CD4-positive, alpha-beta memory T cell (primary cell): Measurements from ENCODE around the gene CDK14. TPM values are rescaled to one million over a fixed set of nuclear protein-coding genes. Genes with fewer than 3 reads are reported as not detected.

Source experiments
- CTCF ChIA-PET: fragments of 350-600 bp; sonication (Branson Sonifier 250); formaldehyde crosslinking; loops from one replicate; lab custom pipeline; 2021; ENCODE audit warnings: inconsistent platforms; ENCODE audit not compliant: partially characterized antibody; lab: Charles Lee
- POLR2A ChIA-PET: fragments of 350-600 bp; sonication (Branson Sonifier 250); formaldehyde crosslinking; loops from one replicate; lab custom pipeline; 2021; ENCODE audit not compliant: partially characterized antibody; lab: Charles Lee
- DNase-seq, 5 donors: peaks; one replicate each; pipeline versions ENCODE4 v3.0.0 to v3.0.0-alpha.2; 2020 to 2022; ENCODE audit warnings: mixed read lengths in 1 of 5
- H3K27ac ChIP-seq: one replicate; pipeline ENCODE4 v1.7.0; 2013; ENCODE audit warnings: low read depth, low read length
- H3K27me3 ChIP-seq: 2 replicates; pipeline ENCODE4 v1.7.0; 2013; ENCODE audit warnings: mild to moderate bottlenecking, low read length, moderate library complexity; ENCODE audit not compliant: insufficient read depth
- H3K36me3 ChIP-seq: 2 replicates; pipeline ENCODE4 v1.7.0; 2013; ENCODE audit warnings: mild to moderate bottlenecking, low read length, moderate library complexity; ENCODE audit not compliant: insufficient read depth
- H3K4me1 ChIP-seq: 2 replicates; pipeline ENCODE4 v1.7.0; 2013; ENCODE audit warnings: mild to moderate bottlenecking, low read length, moderate library complexity; ENCODE audit not compliant: insufficient read depth
- H3K4me3 ChIP-seq, 2 donors: one replicate each; pipeline ENCODE4 v1.7.0; 2013; ENCODE audit warnings: low read length in 2 of 2, mild to moderate bottlenecking in 1 of 2
- H3K9me3 ChIP-seq, 2 donors: one replicate each; pipeline ENCODE4 v1.7.0; 2013; ENCODE audit warnings: low read length in 2 of 2, control low read depth in 1 of 2; ENCODE audit not compliant: control insufficient read depth in 1 of 2
- H3K27ac Mint-ChIP-seq, 7 donors: one replicate each; pipeline ENCODE4 v1.8.0; 2020 to 2021; ENCODE audit warnings: mixed read lengths in 7 of 7, mild to moderate bottlenecking in 6 of 7, inconsistent platforms in 3 of 7, moderate library complexity in 3 of 7
- H3K27me3 Mint-ChIP-seq, 2 donors: one replicate each; pipeline ENCODE4 v1.8.0; 2020 to 2021; ENCODE audit warnings: mixed read lengths in 2 of 2
- H3K36me3 Mint-ChIP-seq, 2 donors: one replicate each; pipeline ENCODE4 v1.8.0; 2020 to 2021; ENCODE audit warnings: mixed read lengths in 2 of 2, inconsistent platforms in 1 of 2, mild to moderate bottlenecking in 1 of 2
- H3K4me1 Mint-ChIP-seq, 4 donors: one replicate each; pipeline ENCODE4 v1.8.0; 2020 to 2021; ENCODE audit warnings: mixed read lengths in 4 of 4, mild to moderate bottlenecking in 1 of 4
- H3K4me3 Mint-ChIP-seq, 8 donors: one replicate each; pipeline ENCODE4 v1.8.0; 2020 to 2021; ENCODE audit warnings: mixed read lengths in 8 of 8, mild to moderate bottlenecking in 7 of 8, moderate library complexity in 6 of 8, inconsistent platforms in 3 of 8
- H3K9me3 Mint-ChIP-seq, 8 donors: one replicate each; pipeline ENCODE4 v1.8.0; 2020 to 2021; ENCODE audit warnings: mixed read lengths in 8 of 8, mild to moderate bottlenecking in 5 of 8, inconsistent platforms in 3 of 8, moderate library complexity in 1 of 8
- intact Hi-C: fragments of 100-400 bp; cut with micrococcal nuclease; formaldehyde crosslinking; loops from one replicate; pipeline ENCODE4 v1.15.1; 2023
- polyA plus RNA-seq, 2 donors: library from polyadenylated mRNA; unstranded; fragments of 300-500 nt; fragmentation: Illumina TruSeq; gene quantifications; one replicate each; pipeline ENCODE4 v1.2.3, GENCODE V29; 2021
- total RNA-seq, 2 experiments: library from RNA; stranded (reverse); gene quantifications; one replicate each; pipeline ENCODE4 v1.2.3, GENCODE V29; 2021

Gene CDK14
- total and polyA plus RNA-seq, 4 experiments from 2014 or later: 0.47 to 0.81 (median 0.70) TPM; not detected in 1

GRCh38 chr7:90717296-90718060 is 121.4 kb downstream of the CDK14 start:
- Mint-ChIP-seq H3K36me3 (no peaks in the 10 kb centered on the region), H3K4me1 (no peaks in the 10 kb centered on the region), H3K27ac (no peak overlapping the region), H3K4me3 (no peak overlapping the region), H3K27me3 (no peaks in the 10 kb centered on the region), H3K9me3 (no peaks in the 10 kb centered on the region)
- ChIA-PET POLR2A (no interaction called here), CTCF (no interaction called here)
- H3K9me3 ChIP-seq: no peaks in the 10 kb centered on the region
- DNase-seq: no peak
- no peaks in the 10 kb centered on the region for H3K36me3 ChIP-seq
- intact Hi-C loops: no loop called here
- no peaks in the 10 kb centered on the region for H3K4me1 ChIP-seq
- H3K27me3 ChIP-seq: no peaks in the 10 kb centered on the region
- H3K4me3 ChIP-seq: no peak overlapping the region
- H3K27ac ChIP-seq: no peak overlapping the region

- Mint-ChIP-seq H3K4me3 (no peak overlapping the region), H3K27me3 (no peaks in the 10 kb centered on the region), H3K36me3 (no peaks in the 10 kb centered on the region), H3K4me1 (no peaks in the 10 kb centered on the region), H3K9me3 (peaks cover 0 to 2% (median 0%) of the 10 kb centered on the region in 8 donors), H3K27ac (no peak overlapping the region)
- intact Hi-C loops: no loop called here
- Histone ChIP-seq H3K27me3 (no peaks in the 10 kb centered on the region), H3K27ac (no peak overlapping the region), H3K9me3 (no peaks in the 10 kb centered on the region), H3K4me3 (no peak overlapping the region), H3K4me1 (no peaks in the 10 kb centered on the region), H3K36me3 (no peaks in the 10 kb centered on the region)
- ChIA-PET CTCF (no interaction called here), POLR2A (no interaction called here)
- no peak for DNase-seq
Measured at GRCh38 chr7:90719155-90719554, 123.0 kb downstream of the CDK14 start.

DNA sequence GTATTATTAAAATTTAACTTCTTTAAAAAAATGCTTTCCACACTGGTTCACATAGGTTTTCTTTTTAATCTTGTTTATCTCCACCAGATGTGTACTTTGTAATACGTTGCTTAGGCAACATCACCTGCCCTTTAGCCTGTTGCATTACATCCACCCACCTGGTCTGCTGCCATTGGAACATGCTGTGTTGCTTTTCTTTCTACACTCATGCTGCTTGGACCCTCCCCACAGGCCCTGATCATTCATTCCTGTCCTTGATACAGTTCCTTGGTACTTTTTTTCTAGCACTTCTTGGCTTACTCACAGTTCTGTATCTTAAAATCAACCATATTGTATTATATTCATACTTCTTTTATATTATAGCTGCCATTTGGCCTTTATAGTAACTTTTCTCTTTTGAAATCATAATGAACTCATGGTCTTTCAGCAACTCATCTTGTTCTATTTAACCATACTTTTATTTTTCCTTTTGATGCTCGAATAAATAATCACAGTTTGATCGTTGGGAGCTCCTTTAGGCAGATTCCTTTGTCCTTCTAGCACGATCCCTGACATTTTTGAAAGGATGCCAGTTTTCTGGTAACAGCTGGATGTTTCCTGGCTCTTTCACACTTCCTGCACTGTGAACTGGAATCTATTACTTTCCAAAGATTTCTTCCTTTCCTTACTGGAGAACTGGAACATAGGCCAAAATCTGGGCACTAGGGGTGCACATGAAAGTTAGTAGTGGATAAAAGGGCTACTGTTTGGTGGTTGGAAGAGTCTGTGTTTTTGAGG is 125.1 kb downstream of the CDK14 start:
- intact Hi-C loops: no loop called here
- Histone ChIP-seq H3K4me1 (no peaks in the 10 kb centered on the region), H3K9me3 (no peaks in the 10 kb centered on the region), H3K27ac (no peak overlapping the region), H3K36me3 (no peaks in the 10 kb centered on the region), H3K27me3 (no peaks in the 10 kb centered on the region), H3K4me3 (no peak overlapping the region)
- POLR2A ChIA-PET: no interaction called here
- H3K4me3 Mint-ChIP-seq: no peak overlapping the region
- no peaks in the 10 kb centered on the region for H3K27me3 Mint-ChIP-seq
- H3K9me3 Mint-ChIP-seq: peaks cover 0 to 2% (median 0%) of the 10 kb centered on the region in 8 donors
- no peak for DNase-seq
- H3K4me1 Mint-ChIP-seq: no peaks in the 10 kb centered on the region
- CTCF ChIA-PET: no interaction called here
- no peaks in the 10 kb centered on the region for H3K36me3 Mint-ChIP-seq
- no peak overlapping the region for H3K27ac Mint-ChIP-seq

GRCh38 chr7:90721869-90722431 is 125.8 kb downstream of the CDK14 start:
- no peak overlapping the region for H3K27ac ChIP-seq
- no peaks in the 10 kb centered on the region for H3K27me3 ChIP-seq
- H3K4me1 Mint-ChIP-seq: no peaks in the 10 kb centered on the region
- H3K36me3 Mint-ChIP-seq: no peaks in the 10 kb centered on the region
- H3K4me3 Mint-ChIP-seq: no peak overlapping the region
- H3K27ac Mint-ChIP-seq: no peak overlapping the region
- no peaks in the 10 kb centered on the region for H3K4me1 ChIP-seq
- ChIA-PET CTCF (no interaction called here), POLR2A (no interaction called here)
- H3K36me3 ChIP-seq: no peaks in the 10 kb centered on the region
- intact Hi-C loops: no loop called here
- no peaks in the 10 kb centered on the region for H3K9me3 ChIP-seq
- no peak overlapping the region for H3K4me3 ChIP-seq
- DNase-seq: no peak
- H3K27me3 Mint-ChIP-seq: no peaks in the 10 kb centered on the region
- peaks cover 0 to 2% (median 0%) of the 10 kb centered on the region in 8 donors for H3K9me3 Mint-ChIP-seq

DNA sequence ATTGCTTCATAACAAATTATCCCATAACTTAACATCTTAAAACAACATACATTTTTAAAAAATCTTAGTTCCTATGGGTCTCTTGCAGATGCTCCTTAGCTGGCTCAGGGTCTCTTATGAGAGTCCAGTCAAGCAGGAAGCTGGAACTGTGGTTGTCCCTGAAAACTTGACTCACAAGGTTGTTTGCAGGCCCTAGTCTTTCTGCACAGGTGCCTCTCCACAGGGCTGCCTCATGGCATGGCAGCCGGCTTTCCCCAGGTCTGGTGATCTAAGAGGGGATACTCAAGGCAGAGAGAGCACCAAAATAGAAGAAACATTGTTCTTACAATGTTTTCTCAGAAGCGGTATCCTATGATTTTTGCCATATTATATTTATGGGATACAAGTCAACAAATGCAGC is 127.1 kb downstream of the CDK14 start:
- Histone ChIP-seq H3K9me3 (no peaks in the 10 kb centered on the region), H3K4me3 (no peak overlapping the region), H3K27ac (no peak overlapping the region), H3K36me3 (no peaks in the 10 kb centered on the region), H3K27me3 (no peaks in the 10 kb centered on the region), H3K4me1 (no peaks in the 10 kb centered on the region)
- ChIA-PET CTCF (no interaction called here), POLR2A (no interaction called here)
- no peak overlapping the region for H3K4me3 Mint-ChIP-seq
- no peaks in the 10 kb centered on the region for H3K36me3 Mint-ChIP-seq
- intact Hi-C loops: no loop called here
- no peaks in the 10 kb centered on the region for H3K4me1 Mint-ChIP-seq
- H3K27me3 Mint-ChIP-seq: no peaks in the 10 kb centered on the region
- no peak for DNase-seq
- H3K27ac Mint-ChIP-seq: no peak overlapping the region
- H3K9me3 Mint-ChIP-seq: peaks cover 0 to 3% (median 2%) of the 10 kb centered on the region in 8 donors

DNA sequence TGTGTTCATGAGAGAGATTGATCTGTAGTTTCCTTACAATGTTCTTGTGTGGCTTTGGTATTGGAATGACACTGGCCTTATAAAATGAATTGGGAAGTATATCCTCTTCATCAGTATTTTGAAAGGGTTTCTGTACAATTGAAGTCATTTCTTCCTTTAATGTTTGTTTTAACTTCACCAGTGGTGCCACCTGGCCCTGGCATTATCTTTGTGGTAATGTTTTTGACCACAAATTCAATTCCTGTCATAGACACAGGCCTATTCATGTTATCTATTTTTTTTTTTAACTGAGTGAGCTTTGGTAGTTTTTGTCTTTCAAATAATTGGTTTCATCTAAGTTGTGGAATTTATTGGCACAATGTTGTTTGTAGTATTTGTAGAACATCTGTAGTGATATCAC is 127.7 kb downstream of the CDK14 start:
- CTCF ChIA-PET: no interaction called here
- no peaks in the 10 kb centered on the region for H3K4me1 ChIP-seq
- Mint-ChIP-seq H3K27me3 (no peaks in the 10 kb centered on the region), H3K27ac (no peak overlapping the region), H3K4me1 (no peaks in the 10 kb centered on the region), H3K36me3 (no peaks in the 10 kb centered on the region), H3K4me3 (no peak overlapping the region), H3K9me3 (peaks cover 0 to 9% (median 2%) of the 10 kb centered on the region in 8 donors)
- H3K27me3 ChIP-seq: no peaks in the 10 kb centered on the region
- H3K9me3 ChIP-seq: no peaks in the 10 kb centered on the region
- no peak overlapping the region for H3K4me3 ChIP-seq
- no peaks in the 10 kb centered on the region for H3K36me3 ChIP-seq
- intact Hi-C loops: no loop called here
- no peak overlapping the region for H3K27ac ChIP-seq
- POLR2A ChIA-PET: no interaction called here
- DNase-seq: no peak

DNA sequence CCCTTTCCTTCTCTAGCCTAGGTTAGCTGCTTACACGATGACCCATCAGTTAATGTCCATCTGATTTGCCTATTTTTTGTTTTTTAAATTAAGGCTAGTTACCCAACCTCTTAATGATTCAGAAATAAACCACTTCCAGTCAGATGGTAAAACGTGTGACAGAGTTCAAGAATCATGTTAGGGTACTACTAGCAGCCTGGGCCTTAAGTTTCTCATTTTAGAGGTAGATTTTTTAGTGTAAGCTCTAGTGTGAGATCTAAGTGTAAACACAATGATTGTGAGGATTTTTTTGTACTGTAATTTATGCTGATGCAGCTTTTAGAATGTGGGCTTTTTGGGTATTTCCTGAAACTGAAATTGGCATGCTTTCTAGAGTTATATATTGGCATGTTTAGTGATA is 130.0 kb downstream of the CDK14 start:
- Mint-ChIP-seq H3K27me3 (no peaks in the 10 kb centered on the region), H3K9me3 (peaks cover 0 to 19% (median 4%) of the 10 kb centered on the region in 8 donors), H3K4me1 (no peaks in the 10 kb centered on the region), H3K27ac (no peak overlapping the region), H3K4me3 (no peak overlapping the region), H3K36me3 (no peaks in the 10 kb centered on the region)
- Histone ChIP-seq H3K36me3 (no peaks in the 10 kb centered on the region), H3K4me3 (no peak overlapping the region), H3K4me1 (no peaks in the 10 kb centered on the region), H3K27me3 (no peaks in the 10 kb centered on the region), H3K9me3 (no peaks in the 10 kb centered on the region), H3K27ac (no peak overlapping the region)
- CTCF ChIA-PET: no interaction called here
- POLR2A ChIA-PET: no interaction called here
- DNase-seq: no peak
- intact Hi-C loops: no loop called here
